HepG2 (cell line): Measurements from ENCODE around the gene LMTK2. TPM values are rescaled to one million over a fixed set of nuclear protein-coding genes. Genes with fewer than 3 reads are reported as not detected.

ENCODE experiments used
- ATAC-seq: fragments of 200-7000 bp; cut with Tn5 transposase; 3 replicates; pipeline ENCODE4 v1.9.1; 2020; ENCODE audit warnings: mild to moderate bottlenecking, moderate library complexity
- BruUV-seq: library from RNA; stranded (reverse); fragments of 400-500 nt; replicated peaks from 2 replicates; lab custom pipeline; 2021; lab: Mats Ljungman, UMichigan
- CTCF ChIA-PET: fragments of 300-600 bp; formaldehyde crosslinking; extraction: SDS; loops from one replicate; lab custom pipeline; 2021; ENCODE audit warnings: low total read pairs, inconsistent platforms, low intra/inter-chr PET ratio; lab: Yijun Ruan, JAX
- POLR2A ChIA-PET: fragments of 350-600 bp; sonication (Branson Sonifier 250); formaldehyde crosslinking; loops from one replicate; lab custom pipeline; 2020; ENCODE audit warnings: antibody characterized with exemption, inconsistent platforms; lab: Yijun Ruan, JAX
- DNase-seq: peaks from one replicate; pipeline ENCODE4 v3.0.0-alpha.2; 2015; ENCODE audit warnings: low spot score
- FAIRE-seq: peaks from 3 replicates; lab custom pipeline; 2011; peaks lifted over from hg19 to GRCh38; lab: Jason Lieb, UNC
- H2AFZ ChIP-seq: one replicate; pipeline ENCODE4 v1.6.1; 2011; ENCODE audit warnings: low read length, inconsistent platforms
- H3K27ac ChIP-seq: fragments of 300-600 bp; 3 replicates; pipeline ENCODE4 v1.8.0; 2011; ENCODE audit warnings: mixed run types, mild to moderate bottlenecking, mixed read lengths, low read length, inconsistent platforms; ENCODE audit not compliant: insufficient read depth; ENCODE audit errors: extremely low read length
- H3K27me3 ChIP-seq, 2 experiments: fragments of 200-600 bp in 1 of 2; 2 replicates in 1 of 2; 3 replicates in 1 of 2; pipeline versions ENCODE4 v1.6.0 to v1.8.0; 2011; ENCODE audit warnings: low read length in 2 of 2, mild to moderate bottlenecking in 2 of 2, moderate library complexity in 2 of 2, inconsistent platforms in 1 of 2; ENCODE audit not compliant: insufficient read depth in 2 of 2, control insufficient read depth in 1 of 2
- H3K36me3 ChIP-seq, 2 experiments: fragments of 200-600 bp in 1 of 2; replicated peaks in 1 of 2; 2 replicates in 1 of 2; 3 replicates in 1 of 2; pipeline versions ENCODE4 v1.5.1 to v1.8.0; 2011; ENCODE audit warnings: low read length in 2 of 2, inconsistent platforms in 1 of 2; ENCODE audit not compliant: insufficient read depth in 2 of 2, control insufficient read depth in 1 of 2
- H3K4me1 ChIP-seq: 2 replicates; pipeline ENCODE4 v1.5.1; 2012; ENCODE audit warnings: low read length, inconsistent platforms; ENCODE audit not compliant: insufficient read depth
- H3K4me2 ChIP-seq: 2 replicates; pipeline ENCODE4 v1.6.0; 2011; ENCODE audit warnings: low read depth, low read length, inconsistent platforms
- H3K4me3 ChIP-seq, 3 experiments: fragments of 200-600 bp in 1 of 3; sonication (generic), shearing (Covaris generic) in 1 of 3; replicated peaks in 1 of 3; 2 replicates each; pipeline ENCODE4 v1.5.1; 2011 to 2016; ENCODE audit warnings: low read length in 3 of 3, inconsistent platforms in 2 of 3, low read depth in 2 of 3, mild to moderate bottlenecking in 2 of 3, control low read depth in 1 of 3, mixed read lengths in 1 of 3; ENCODE audit not compliant: insufficient read depth in 1 of 3
- H3K79me2 ChIP-seq: one replicate; pipeline ENCODE4 v1.6.1; 2011; ENCODE audit warnings: low read length, inconsistent platforms; ENCODE audit not compliant: insufficient read depth
- H3K9ac ChIP-seq: 2 replicates; pipeline ENCODE4 v1.6.0; 2011; ENCODE audit warnings: mild to moderate bottlenecking, low read depth, low read length, inconsistent platforms; ENCODE audit not compliant: insufficient read depth
- H3K9me3 ChIP-seq: 2 replicates; pipeline ENCODE4 v1.5.1; 2012; ENCODE audit warnings: mild to moderate bottlenecking, low read length
- H4K20me1 ChIP-seq: 2 replicates; pipeline ENCODE4 v1.6.0; 2011; ENCODE audit warnings: inconsistent platforms, mild to moderate bottlenecking, low read length, moderate library complexity; ENCODE audit not compliant: insufficient read depth
- HDAC6 ChIP-seq: fragments of 200-600 bp; sonication (generic); IDR thresholded peaks from 2 replicates; pipeline ENCODE4 v1.7.0; 2017; ENCODE audit warnings: mild to moderate bottlenecking, antibody characterized with exemption, low read length, low read depth
- MAF1 ChIP-seq: sonication (generic); formaldehyde crosslinking; IDR thresholded peaks from 2 replicates; pipeline ENCODE4 v1.5.0; 2020; ENCODE audit warnings: missing genetic modification reagents, borderline replicate concordance
- NFYB ChIP-seq: sonication (generic); formaldehyde crosslinking; IDR thresholded peaks from 2 replicates; pipeline ENCODE4 v1.4.0; 2020; ENCODE audit warnings: missing genetic modification reagents
- SAP130 ChIP-seq: IDR thresholded peaks from 2 replicates; pipeline ENCODE4 v1.6.1; 2016; ENCODE audit warnings: low read depth
- SP1 ChIP-seq, 2 experiments: fragments of 450-650 bp in 1 of 2; sonication (generic) in 1 of 2; formaldehyde crosslinking in 1 of 2; IDR thresholded peaks; 2 replicates each; pipeline versions ENCODE4 v1.4.0 to v1.6.1; 2016 to 2020; ENCODE audit warnings: missing genetic modification reagents in 1 of 2
- TAF1 ChIP-seq: sonication (generic); formaldehyde crosslinking; IDR thresholded peaks from 2 replicates; pipeline ENCODE4 v1.4.0; 2020; ENCODE audit warnings: missing genetic modification reagents
- TOE1 ChIP-seq: sonication (generic); formaldehyde crosslinking; IDR thresholded peaks from 2 replicates; pipeline ENCODE4 v1.4.0; 2020; ENCODE audit warnings: mild to moderate bottlenecking, missing genetic modification reagents
- ZNF24 ChIP-seq: fragments of 450-650 bp; IDR thresholded peaks from 2 replicates; pipeline ENCODE4 v1.6.1; 2017; ENCODE audit warnings: antibody characterized with exemption, mild to moderate bottlenecking
- ZNF326 ChIP-seq: sonication (generic); formaldehyde crosslinking; IDR thresholded peaks from 2 replicates; pipeline ENCODE4 v1.4.0; 2020; ENCODE audit warnings: missing genetic modification reagents, borderline replicate concordance
- ZNF850 ChIP-seq: sonication (generic); formaldehyde crosslinking; conservative IDR thresholded peaks from 2 replicates; pipeline ENCODE4 v1.9.0; 2021; ENCODE audit warnings: mild to moderate bottlenecking, missing genetic modification reagents
- WGBS: methylation state at CpG from one replicate; pipeline ENCODE4 v1.1.6; 2017; ENCODE audit warnings: low lambda C conversion rate; 5-methylcytosine and 5-hydroxymethylcytosine counted together
- in situ Hi-C: cut with HindIII; loops from 2 replicates; pipeline ENCODE4 v1.10.0; 2017; ENCODE audit warnings: low pct_unique_long_range_greater_than_20kb; ENCODE audit not compliant: extremely low pct_ligation_motif_present
- intact Hi-C: fragments of 100-400 bp; cut with micrococcal nuclease; formaldehyde crosslinking; loops from one replicate; pipeline ENCODE4 v1.10.0; 2022; ENCODE audit not compliant: unreplicated experiment
- polyA plus RNA-seq, 8 experiments: library from polyadenylated mRNA; depleted of rRNA in 3 of 8; stranded (reverse) in 7 of 8; unstranded in 1 of 8; fragments of >200 nt; fragmentation: Illumina TruSeq in 4 of 8; extraction: Trizol in 4 of 8; gene quantifications; 2 replicates each; pipeline versions ENCODE4 v1.2.1 to v1.2.3, GENCODE V29; 2011 to 2016; ENCODE audit warnings: low read depth in 4 of 8, missing spikeins in 1 of 8, mixed read lengths in 1 of 8; ENCODE audit not compliant: insufficient read depth in 1 of 8
- total RNA-seq, 5 experiments: library from RNA; depleted of rRNA; stranded (reverse); fragments of >200 nt; fragmentation: Illumina TruSeq; extraction: Trizol; gene quantifications; 2 replicates each; pipeline ENCODE4 v1.2.3, GENCODE V29; 2016; ENCODE audit warnings: low read depth in 1 of 5
- TF ChIP-seq, protein P1 (sequence below): sonication (generic); formaldehyde crosslinking; IDR thresholded peaks from 2 replicates; pipeline ENCODE4 v1.4.0; 2020; ENCODE audit warnings: mild to moderate bottlenecking, low read depth, missing genetic modification reagents

Gene LMTK2
- total and polyA plus RNA-seq, 2 of the 13 experiments (the other 11 are each of a cell fraction or from before 2014, with no cell fraction given): 9.5 to 11.7 TPM

- FAIRE-seq: no peak
- no peak for ATAC-seq
- in situ Hi-C loops (no loop called here), intact Hi-C loops (no loop called here)
- Histone ChIP-seq H3K79me2 (peaks cover 6% of the 10 kb centered on the region), H4K20me1 (no peaks in the 10 kb centered on the region), H3K9ac (no peak overlapping the region), H3K4me1 (no peaks in the 10 kb centered on the region), H3K4me3 (no peak overlapping the region), H3K36me3 (peaks cover 23 to 63% of the 10 kb centered on the region in 2 experiments), H3K4me2 (no peak overlapping the region), H2AFZ (no peak overlapping the region), H3K9me3 (no peaks in the 10 kb centered on the region), H3K27me3 (no peaks in the 10 kb centered on the region), H3K27ac (no peak overlapping the region)
- ChIA-PET POLR2A (no interaction called here), CTCF (no interaction called here)
- no TSS peak for BruUV-seq
- 97% methylated on average over 2 of the region's 2 CpGs for WGBS
- no peak for DNase-seq
- TF ChIP-seq ZNF24: no peak
- TF ChIP-seq ZNF326: no peak
- no peak for TF ChIP-seq MAF1 (CRISPR knock-in tag)
- TF ChIP-seq HDAC6: no peak
- no peak for TF ChIP-seq SP1 (IDR thresholded peaks at IDR 0.05)
- TF ChIP-seq SP1 (CRISPR knock-in tag; IDR thresholded peaks at IDR 0.05): no peak
- TF ChIP-seq TAF1: no peak
- no peak for TF ChIP-seq NFYB
- TF ChIP-seq ZNF850 (CRISPR knock-in tag): no peak
- TF ChIP-seq TOE1: no peak
- TF ChIP-seq, protein P1, sequence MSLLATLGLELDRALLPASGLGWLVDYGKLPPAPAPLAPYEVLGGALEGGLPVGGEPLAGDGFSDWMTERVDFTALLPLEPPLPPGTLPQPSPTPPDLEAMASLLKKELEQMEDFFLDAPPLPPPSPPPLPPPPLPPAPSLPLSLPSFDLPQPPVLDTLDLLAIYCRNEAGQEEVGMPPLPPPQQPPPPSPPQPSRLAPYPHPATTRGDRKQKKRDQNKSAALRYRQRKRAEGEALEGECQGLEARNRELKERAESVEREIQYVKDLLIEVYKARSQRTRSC (CRISPR knock-in tag): no peak
- no peak for TF ChIP-seq SAP130
Measured at GRCh38 chr7:98142658-98143057, 36.0 kb downstream of the LMTK2 start.
